ENCODE data around the gene SEC16B.

Gene SEC16B

GRCh38 chr1:177923441-177923840 is 46.4 kb downstream of the SEC16B start (continued):
- TF ChIP-seq CSRNP3 (CRISPR knock-in tag; IDR thresholded peaks at IDR 0.05) (no peak), TOX (CRISPR knock-in tag; IDR thresholded peaks at IDR 0.05; ENCODE audit: borderline replicate concordance) (no peak), POU6F1 (CRISPR knock-in tag; IDR thresholded peaks at IDR 0.05; ENCODE audit: borderline replicate concordance, low read depth) (no peak), ARNTL (CRISPR knock-in tag; IDR thresholded peaks at IDR 0.05; ENCODE audit: borderline replicate concordance, low read depth) (no peak)

- 0 out of 3 replicates have a peak, but pooled peaks have one; percentile 40 for ATAC-seq
- TF ChIP-seq PATZ1 (CRISPR knock-in tag; IDR thresholded peaks at IDR 0.05; ENCODE audit: borderline replicate concordance) (no peak), TSHZ2 (CRISPR knock-in tag; IDR thresholded peaks at IDR 0.05) (no peak), ZNF565 (CRISPR knock-in tag; conservative IDR thresholded peaks at IDR 0.05; ENCODE audit: low read depth) (no peak), CSRNP3 (CRISPR knock-in tag; IDR thresholded peaks at IDR 0.05) (no peak), SNAI2 (CRISPR knock-in tag; IDR thresholded peaks at IDR 0.05) (no peak), ZNF8 (CRISPR knock-in tag; IDR thresholded peaks at IDR 0.05) (no peak), ISL1 (CRISPR knock-in tag; IDR thresholded peaks at IDR 0.05) (no peak), TOX (CRISPR knock-in tag; IDR thresholded peaks at IDR 0.05; ENCODE audit: borderline replicate concordance) (no peak), RARB (CRISPR knock-in tag; IDR thresholded peaks at IDR 0.05) (no peak), POU6F1 (CRISPR knock-in tag; IDR thresholded peaks at IDR 0.05; ENCODE audit: borderline replicate concordance, low read depth) (no peak), PPARA (CRISPR knock-in tag; IDR thresholded peaks at IDR 0.05; ENCODE audit: borderline replicate concordance) (no peak), BACH2 (CRISPR knock-in tag; IDR thresholded peaks at IDR 0.05; ENCODE audit: borderline replicate concordance) (no peak), TCF4 (CRISPR knock-in tag; IDR thresholded peaks at IDR 0.05; ENCODE audit: borderline replicate concordance) (no peak), CREB5 (CRISPR knock-in tag; IDR thresholded peaks at IDR 0.05; ENCODE audit: low read depth) (no peak), ESRRG (CRISPR knock-in tag; IDR thresholded peaks at IDR 0.05) (no peak)
Measured at GRCh38 chr1:177922209-177922608, 47.6 kb downstream of the SEC16B start.

GRCh38 chr1:177921590-177921989 is 48.3 kb downstream of the SEC16B start:
- no peak for ATAC-seq
- no peak for TF ChIP-seq ISL1 (CRISPR knock-in tag; IDR thresholded peaks at IDR 0.05)
- TF ChIP-seq SNAI2 (CRISPR knock-in tag; IDR thresholded peaks at IDR 0.05) = no peak
- no peak for TF ChIP-seq ARNTL (CRISPR knock-in tag; IDR thresholded peaks at IDR 0.05; ENCODE audit: borderline replicate concordance, low read depth)
- TF ChIP-seq CSRNP3 (CRISPR knock-in tag; IDR thresholded peaks at IDR 0.05) = no peak
- TF ChIP-seq RARB (CRISPR knock-in tag; IDR thresholded peaks at IDR 0.05) = no peak
- TF ChIP-seq ZNF565 (CRISPR knock-in tag; conservative IDR thresholded peaks at IDR 0.05; ENCODE audit: low read depth) = no peak
- TF ChIP-seq POU6F1 (CRISPR knock-in tag; IDR thresholded peaks at IDR 0.05; ENCODE audit: borderline replicate concordance, low read depth) = no peak
- no peak for TF ChIP-seq ZNF70 (CRISPR knock-in tag; IDR thresholded peaks at IDR 0.05)
- no peak for TF ChIP-seq CSDC2 (CRISPR knock-in tag; IDR thresholded peaks at IDR 0.05)
